K562 (cell line): ENCODE results near the gene ANXA7. TPM values are rescaled to one million over a fixed set of nuclear protein-coding genes. Genes with fewer than 3 reads are reported as not detected.

Experiments used
- BMI1 ChIP-seq: fragments of 150-350 bp; IDR thresholded peaks from 2 replicates; pipeline ENCODE4 v1.6.1; 2014; ENCODE audit warnings: low read length
- CBX1 ChIP-seq: sonication (generic); IDR thresholded peaks from 2 replicates; pipeline ENCODE4 v1.6.1; 2016; ENCODE audit warnings: antibody characterized with exemption, low read depth, mild to moderate bottlenecking
- CBX5 ChIP-seq: IDR thresholded peaks from 2 replicates; pipeline ENCODE4 v1.6.1; 2014; ENCODE audit warnings: low read depth, borderline replicate concordance
- CTBP1 ChIP-seq: fragments of 450-650 bp; IDR thresholded peaks from 2 replicates; pipeline ENCODE4 v1.6.1; 2016; ENCODE audit warnings: borderline replicate concordance
- E2F1 ChIP-seq: sonication (generic); formaldehyde crosslinking; IDR thresholded peaks from 2 replicates; pipeline ENCODE4 v1.8.1; 2023; ENCODE audit warnings: mild to moderate bottlenecking, missing genetic modification reagents, moderate library complexity
- MCM2 ChIP-seq: fragments of 450-650 bp; IDR thresholded peaks from 2 replicates; pipeline ENCODE4 v1.6.1; 2017; ENCODE audit warnings: low read depth, mild to moderate bottlenecking
- NCOA2 ChIP-seq, 2 experiments: fragments of 450-650 bp; IDR thresholded peaks; 2 replicates each; pipeline ENCODE4 v1.6.1; 2018; ENCODE audit warnings: mild to moderate bottlenecking in 2 of 2, moderate library complexity in 1 of 2; ENCODE audit not compliant: partially characterized antibody in 2 of 2
- NELFE ChIP-seq: IDR thresholded peaks from 2 replicates; pipeline ENCODE4 v1.6.1; 2011; ENCODE audit warnings: mild to moderate bottlenecking; ENCODE audit not compliant: insufficient read depth, insufficient read length
- PML ChIP-seq: IDR thresholded peaks from 2 replicates; pipeline ENCODE4 v1.6.1; 2012; ENCODE audit warnings: low read length, inconsistent platforms
- SRSF1 ChIP-seq: fragments of 200-400 bp; formaldehyde crosslinking; IDR thresholded peaks from 2 replicates; pipeline ENCODE4 v1.6.1; 2017; ENCODE audit warnings: mild to moderate bottlenecking, low read depth, low read length, moderate library complexity
- USF2 ChIP-seq: sonication (generic); formaldehyde crosslinking; IDR thresholded peaks from 2 replicates; pipeline ENCODE4 v1.5.0; 2020; ENCODE audit warnings: missing genetic modification reagents
- ZC3H4 ChIP-seq: sonication (generic); formaldehyde crosslinking; IDR thresholded peaks from 2 replicates; pipeline ENCODE4 v1.9.0; 2021; ENCODE audit warnings: missing genetic modification reagents, borderline replicate concordance
- ZHX1 ChIP-seq: fragments of 150-350 bp; conservative IDR thresholded peaks from 2 replicates; pipeline ENCODE4 v1.6.1; 2014; ENCODE audit warnings: low read length
- ZKSCAN3 ChIP-seq: fragments of 250-450 bp; sonication (Bioruptor Pico); IDR thresholded peaks from 2 replicates; pipeline ENCODE4 v1.4.0; 2020
- ZKSCAN8 ChIP-seq: fragments of 200-800 bp; sonication (Bioruptor generic); IDR thresholded peaks from 2 replicates; pipeline ENCODE4 v1.6.1; 2016; ENCODE audit warnings: missing genetic modification characterization, missing compliant biosample characterization
- ZNF408 ChIP-seq: fragments of 250-450 bp; sonication (Bioruptor Pico); IDR thresholded peaks from 2 replicates; pipeline ENCODE4 v1.4.0; 2020; ENCODE audit warnings: low read depth, mild to moderate bottlenecking, moderate library complexity
- ZNF444 ChIP-seq: fragments of 250-450 bp; sonication (Bioruptor Pico); IDR thresholded peaks from 2 replicates; pipeline ENCODE4 v1.4.0; 2020; ENCODE audit warnings: mild to moderate bottlenecking, moderate library complexity
- ZNF77 ChIP-seq: fragments of 250-450 bp; sonication (Bioruptor Pico); IDR thresholded peaks from 2 replicates; pipeline ENCODE4 v1.5.0; 2020
- ZNF780A ChIP-seq: fragments of 250-450 bp; sonication (Bioruptor Pico); IDR thresholded peaks from 2 replicates; pipeline ENCODE4 v1.5.0; 2021; ENCODE audit warnings: mild to moderate bottlenecking
- ZNF830 ChIP-seq: fragments of 250-450 bp; sonication (Bioruptor Pico); IDR thresholded peaks from 2 replicates; pipeline ENCODE4 v1.5.0; 2021; ENCODE audit warnings: mild to moderate bottlenecking
- polyA plus RNA-seq, 8 experiments: library from polyadenylated mRNA; depleted of rRNA in 4 of 8; stranded (reverse) in 5 of 8; unstranded in 3 of 8; fragments of >200 nt; fragmentation: Nextera tagmentation in 2 of 8; fragmentation: Illumina TruSeq in 1 of 8; extraction: Ambion mirVana in 2 of 8; extraction: Trizol in 1 of 8; gene quantifications; 2 replicates each; pipeline versions ENCODE4 v1.2.1 to v1.2.3, GENCODE V29; 2011 to 2014; ENCODE audit warnings: inconsistent platforms in 1 of 8, missing spikeins in 1 of 8
- total RNA-seq, 7 experiments: library from RNA; depleted of rRNA in 6 of 7; stranded (reverse); fragments of >200 nt in 6 of 7; fragmentation: Illumina TruSeq in 2 of 7; extraction: Trizol in 2 of 7; gene quantifications; 2 replicates each; pipeline versions ENCODE4 v1.2.1 to v1.2.3, GENCODE V29; 2011 to 2021; ENCODE audit warnings: low replicate concordance in 1 of 7
- TF ChIP-seq, protein P1 (sequence below), 2 experiments: fragments of 450-650 bp; IDR thresholded peaks; 2 replicates each; pipeline ENCODE4 v1.6.1; 2018; ENCODE audit warnings: mild to moderate bottlenecking in 2 of 2, low read depth in 1 of 2; ENCODE audit not compliant: partially characterized antibody in 2 of 2

Gene ANXA7
- total and polyA plus RNA-seq, 9 of the 15 experiments (the other 6 are each of a cell fraction or from before 2014, with no cell fraction given), result 81.6 to 157 (median 122) TPM

- TF ChIP-seq CBX5 (0 out of 2 replicates have a peak, but pooled peaks have one; percentile 82), NELFE (no peak), ZNF830 (CRISPR knock-in tag) (no peak), CBX1 (no peak), NCOA2 (IDR thresholded peaks at IDR 0.05; ENCODE audit: partially characterized antibody in 2 of 2) (peak; percentile 87 to 91), PML (peak; percentile 100), USF2 (no peak), CTBP1 (peak; percentile 83; the same call in 1 of the 2 replicates), ZC3H4 (CRISPR knock-in tag) (no peak), MCM2 (no peak), ZNF780A (CRISPR knock-in tag) (peak; percentile 65; the same call in 1 of the 2 replicates), E2F1 (no peak), ZKSCAN3 (CRISPR knock-in tag) (no peak), SRSF1 (no peak), ZKSCAN8 (peak; percentile 94), ZHX1 (no peak), ZNF444 (CRISPR knock-in tag) (peak; percentile 59; the same call in 1 of the 2 replicates), BMI1 (0 out of 2 replicates have a peak, but pooled peaks have one; percentile 24), ZNF77 (CRISPR knock-in tag) (no peak), ZNF408 (CRISPR knock-in tag) (no peak)
- TF ChIP-seq, protein P1, sequence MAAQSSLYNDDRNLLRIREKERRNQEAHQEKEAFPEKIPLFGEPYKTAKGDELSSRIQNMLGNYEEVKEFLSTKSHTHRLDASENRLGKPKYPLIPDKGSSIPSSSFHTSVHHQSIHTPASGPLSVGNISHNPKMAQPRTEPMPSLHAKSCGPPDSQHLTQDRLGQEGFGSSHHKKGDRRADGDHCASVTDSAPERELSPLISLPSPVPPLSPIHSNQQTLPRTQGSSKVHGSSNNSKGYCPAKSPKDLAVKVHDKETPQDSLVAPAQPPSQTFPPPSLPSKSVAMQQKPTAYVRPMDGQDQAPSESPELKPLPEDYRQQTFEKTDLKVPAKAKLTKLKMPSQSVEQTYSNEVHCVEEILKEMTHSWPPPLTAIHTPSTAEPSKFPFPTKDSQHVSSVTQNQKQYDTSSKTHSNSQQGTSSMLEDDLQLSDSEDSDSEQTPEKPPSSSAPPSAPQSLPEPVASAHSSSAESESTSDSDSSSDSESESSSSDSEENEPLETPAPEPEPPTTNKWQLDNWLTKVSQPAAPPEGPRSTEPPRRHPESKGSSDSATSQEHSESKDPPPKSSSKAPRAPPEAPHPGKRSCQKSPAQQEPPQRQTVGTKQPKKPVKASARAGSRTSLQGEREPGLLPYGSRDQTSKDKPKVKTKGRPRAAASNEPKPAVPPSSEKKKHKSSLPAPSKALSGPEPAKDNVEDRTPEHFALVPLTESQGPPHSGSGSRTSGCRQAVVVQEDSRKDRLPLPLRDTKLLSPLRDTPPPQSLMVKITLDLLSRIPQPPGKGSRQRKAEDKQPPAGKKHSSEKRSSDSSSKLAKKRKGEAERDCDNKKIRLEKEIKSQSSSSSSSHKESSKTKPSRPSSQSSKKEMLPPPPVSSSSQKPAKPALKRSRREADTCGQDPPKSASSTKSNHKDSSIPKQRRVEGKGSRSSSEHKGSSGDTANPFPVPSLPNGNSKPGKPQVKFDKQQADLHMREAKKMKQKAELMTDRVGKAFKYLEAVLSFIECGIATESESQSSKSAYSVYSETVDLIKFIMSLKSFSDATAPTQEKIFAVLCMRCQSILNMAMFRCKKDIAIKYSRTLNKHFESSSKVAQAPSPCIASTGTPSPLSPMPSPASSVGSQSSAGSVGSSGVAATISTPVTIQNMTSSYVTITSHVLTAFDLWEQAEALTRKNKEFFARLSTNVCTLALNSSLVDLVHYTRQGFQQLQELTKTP (IDR thresholded peaks at IDR 0.05; ENCODE audit: low read depth in 1 of 2, partially characterized antibody in 2 of 2), result peak in 1 of 2 experiments; percentile 97
Measured at GRCh38 chr10:73456187-73456890, 42.5 kb upstream of the ANXA7 start (continued).
